Endothelial cell of umbilical vein (primary cell): Measurements from ENCODE around the gene S100A13. TPM values are rescaled to one million over a fixed set of nuclear protein-coding genes. Genes with fewer than 3 reads are reported as not detected.

Experiments used
- BruUV-seq: library from RNA; stranded (reverse); fragments of 400-500 nt; replicated peaks from 2 replicates; lab custom pipeline; 2021; lab: Mats Ljungman, UMichigan
- CTCF ChIA-PET: fragments of 300-600, 350-600 bp; sonication (Branson Sonifier 250); formaldehyde crosslinking; loops from one replicate; lab custom pipeline; 2021; ENCODE audit warnings: antibody characterized with exemption, inconsistent platforms; lab: Charles Lee
- POLR2A ChIA-PET: fragments of 300-600, 350-600 bp; sonication (Branson Sonifier 250); formaldehyde crosslinking; loops from one replicate; lab custom pipeline; 2021; ENCODE audit warnings: antibody characterized with exemption, inconsistent platforms; lab: Charles Lee
- DNase-seq: peaks from one replicate; pipeline ENCODE4 v3.0.0-alpha.2; 2011; ENCODE audit warnings: low read depth, low spot score
- FAIRE-seq: peaks from 2 replicates; lab custom pipeline; 2011; peaks lifted over from hg19 to GRCh38; lab: Jason Lieb, UNC
- H2AFZ ChIP-seq: 2 replicates; pipeline ENCODE4 v1.6.0; 2012; ENCODE audit warnings: low read depth, low read length, control low read depth, inconsistent platforms
- H3K27ac ChIP-seq: 2 replicates; pipeline ENCODE4 v1.5.1; 2011; ENCODE audit warnings: low read depth, mild to moderate bottlenecking, control low read depth, low read length, moderate library complexity; ENCODE audit not compliant: insufficient read depth
- H3K27me3 ChIP-seq, 2 experiments: 2 replicates each; pipeline versions ENCODE4 v1.6.0 to v1.6.1; 2011; ENCODE audit warnings: low read length in 2 of 2, mixed read lengths in 1 of 2; ENCODE audit not compliant: control insufficient read depth in 2 of 2, insufficient read depth in 2 of 2
- H3K36me3 ChIP-seq, 2 experiments: 2 replicates in 1 of 2; 3 replicates in 1 of 2; pipeline ENCODE4 v1.5.1; 2011; ENCODE audit warnings: low read length in 2 of 2, mild to moderate bottlenecking in 1 of 2, moderate library complexity in 1 of 2; ENCODE audit not compliant: control insufficient read depth in 2 of 2, insufficient read depth in 2 of 2; ENCODE audit errors: extremely low read depth in 1 of 2
- H3K4me1 ChIP-seq: 3 replicates; pipeline ENCODE4 v1.5.1; 2011; ENCODE audit warnings: mild to moderate bottlenecking, low read length; ENCODE audit not compliant: control insufficient read depth, insufficient read depth; ENCODE audit errors: extremely low read depth
- H3K4me2 ChIP-seq: 2 replicates; pipeline ENCODE4 v1.6.1; 2011; ENCODE audit warnings: low read length, control low read depth, mixed read lengths; ENCODE audit not compliant: insufficient read depth
- H3K4me3 ChIP-seq, 3 experiments: fragments of 200-600 bp in 1 of 3; sonication (generic), shearing (Covaris generic) in 1 of 3; replicated peaks in 1 of 3; 2 replicates each; pipeline ENCODE4 v1.5.1; 2011 to 2016; ENCODE audit warnings: control low read depth in 3 of 3, low read length in 3 of 3, mild to moderate bottlenecking in 2 of 3, inconsistent platforms in 1 of 3, low read depth in 1 of 3, moderate library complexity in 1 of 3; ENCODE audit not compliant: insufficient read depth in 1 of 3
- H3K79me2 ChIP-seq: 2 replicates; pipeline ENCODE4 v1.6.0; 2012; ENCODE audit warnings: low read length, inconsistent platforms; ENCODE audit not compliant: control insufficient read depth, insufficient read depth
- H3K9ac ChIP-seq: replicated peaks from 2 replicates; pipeline ENCODE3; 2011; ENCODE audit warnings: low read length, control low read depth; ENCODE audit not compliant: insufficient read depth; ENCODE audit errors: extremely low read depth
- H3K9me1 ChIP-seq: replicated peaks from 3 replicates; pipeline ENCODE4 v1.6.0; 2011; ENCODE audit warnings: mild to moderate bottlenecking, low read length; ENCODE audit not compliant: control insufficient read depth, insufficient read depth; ENCODE audit errors: extremely low read depth
- H3K9me3 ChIP-seq: replicated peaks from 2 replicates; pipeline ENCODE4 v1.5.1; 2012; ENCODE audit warnings: low read length, inconsistent platforms; ENCODE audit not compliant: control insufficient read depth, insufficient read depth
- H4K20me1 ChIP-seq: replicated peaks from 2 replicates; pipeline ENCODE3; 2011; ENCODE audit warnings: mild to moderate bottlenecking, low read length; ENCODE audit not compliant: control insufficient read depth, insufficient read depth; ENCODE audit errors: extremely low read depth
- MAX ChIP-seq: IDR thresholded peaks from 2 replicates; pipeline ENCODE4 v1.6.1; 2011; ENCODE audit not compliant: insufficient read depth, insufficient read length
- POLR2A ChIP-seq: IDR thresholded peaks from 2 replicates; pipeline ENCODE4 v1.6.1; 2012; ENCODE audit warnings: low read depth, mild to moderate bottlenecking, control low read depth, low read length
- POLR2AphosphoS5 ChIP-seq: IDR thresholded peaks from 2 replicates; pipeline ENCODE4 v1.6.1; 2012; ENCODE audit warnings: low read depth, mild to moderate bottlenecking, control low read depth, low read length, moderate library complexity; ENCODE audit not compliant: insufficient read depth
- dilution Hi-C: fragments of 300-500 bp; cut with MboI; formaldehyde crosslinking; loops from one replicate; pipeline ENCODE4 v1.15.0; 2019; ENCODE audit warnings: low sequenced_read_pairs; ENCODE audit not compliant: extremely low pct_ligation_motif_present
- intact Hi-C: fragments of 100-400 bp; cut with micrococcal nuclease; formaldehyde crosslinking; loops from one replicate; pipeline ENCODE4 v1.10.0; 2022
- polyA plus RNA-seq, 4 experiments: library from polyadenylated mRNA; depleted of rRNA in 3 of 4; stranded (reverse) in 3 of 4; unstranded in 1 of 4; fragments of >200 nt; gene quantifications; 2 replicates each; pipeline versions ENCODE4 v1.2.1 to v1.2.3, GENCODE V29; 2011 to 2012; ENCODE audit warnings: missing spikeins in 1 of 4
- total RNA-seq: library from RNA; stranded (reverse); gene quantifications from 2 replicates; pipeline ENCODE4 v1.2.3, GENCODE V29; 2021

The S100A13 gene
- total and polyA plus RNA-seq, 2 donors (not counting 3 experiments of a cell fraction or from before 2014, with no cell fraction given) = 155 to 360 TPM

- FAIRE-seq = no peak
- H2AFZ ChIP-seq = no peak overlapping the region
- intact Hi-C loops = no loop called here
Measured at GRCh38 chr1:153613406-153613805, 13.9 kb downstream of the S100A13 start.

GRCh38 chr1:153612755-153613331, 14.5 kb downstream of the S100A13 start, which contains the start of gene S100A16:
Gene S100A16 (minus strand): TSS chr1:153613137. CDS start chr1:153608151, 4,986 bp downstream.
- Histone ChIP-seq H3K27ac (peak within 1 kb of the TSS; percentile 42), H3K4me1 (peaks cover 24% of the 10 kb centered on the region), H3K9me1 (no peaks in the 10 kb centered on the region), H3K9me3 (no peaks in the 10 kb centered on the region), H3K4me2 (peak within 1 kb of the TSS; percentile 51), H3K79me2 (peaks cover 31% of the 10 kb centered on the region), H2AFZ (no peak within 1 kb of the TSS), H4K20me1 (no peaks in the 10 kb centered on the region), H3K9ac (peak within 1 kb of the TSS; percentile 70), H3K4me3 (peak within 1 kb of the TSS; percentile 32 to 62 (median 37)), H3K36me3 (peaks cover 0 to under 1% of the 10 kb centered on the region in 2 experiments), H3K27me3 (no peaks in the 10 kb centered on the region)
- DNase-seq = peak; percentile 30
- dilution Hi-C loops = no loop called here
- FAIRE-seq = peak; percentile 35
- POLR2A ChIA-PET = interaction anchor here (0.6 to 2.0 kb wide), 4 partner anchors 11 to 41 kb away, joined by 3 to 9 read pairs (median 6); partner anchors contain the start of genes CHTOP, S100A1 and S100A13
- CTCF ChIA-PET = interaction anchor here (0.7 to 7.7 kb wide), 7 partner anchors 9 to 103 kb away, joined by 3 to 54 read pairs (median 6); partner anchors contain the start of gene S100A13
- intact Hi-C loops = no loop called here
- TF ChIP-seq MAX = no peak
- TF ChIP-seq POLR2AphosphoS5 = peak; percentile 34
- no TSS peak for BruUV-seq

More at GRCh38 chr1:153613406-153613805, 13.9 kb downstream of the S100A13 start:
- ChIA-PET POLR2A (interaction anchor here (1.1 to 2.0 kb wide), 3 partner anchors 14 to 41 kb away, joined by 3 to 9 read pairs (median 5); partner anchors contain the start of genes CHTOP, S100A1 and S100A13), CTCF (interaction anchor here (1.7 to 7.7 kb wide), 5 partner anchors 8 to 80 kb away, joined by 6 to 54 read pairs (median 20); partner anchors contain the start of genes S100A1 and S100A13)
- Histone ChIP-seq H3K4me2 (no peak overlapping the region), H3K36me3 (no peaks in the 10 kb centered on the region), H4K20me1 (no peaks in the 10 kb centered on the region), H3K79me2 (peaks cover 25% of the 10 kb centered on the region), H3K9me3 (no peaks in the 10 kb centered on the region), H3K27ac (no peak overlapping the region), H3K27me3 (no peaks in the 10 kb centered on the region), H3K4me1 (peaks cover 19% of the 10 kb centered on the region), H3K9me1 (no peaks in the 10 kb centered on the region), H3K4me3 (no peak overlapping the region), H3K9ac (no peak overlapping the region)
- no peak for TF ChIP-seq POLR2A
- dilution Hi-C loops = no loop called here
- DNase-seq = no peak
- BruUV-seq = no TSS peak
